NCI-H146 treated with DMSO at 0.1 percent for 48 hours (cell line): ENCODE results near the gene NDUFB8.

Source experiments
- DNase-seq: peaks from one replicate; lab custom pipeline; 2025; ENCODE audit not compliant: unreplicated experiment; lab: John Stamatoyannopoulos, UW

NDUFB8 gene

GRCh38 chr10:100537475-100537874 is 7.8 kb upstream of the NDUFB8 start:
- no peak for DNase-seq

- DNase-seq: peak; percentile 85
Observed at GRCh38 chr10:100535715-100536353, 6.2 kb upstream of the NDUFB8 start, which contains the start of gene HIF1AN. Gene HIF1AN (plus strand): TSS chr10:100535943. CDS start chr10:100535959, 16 bp downstream.

DNA sequence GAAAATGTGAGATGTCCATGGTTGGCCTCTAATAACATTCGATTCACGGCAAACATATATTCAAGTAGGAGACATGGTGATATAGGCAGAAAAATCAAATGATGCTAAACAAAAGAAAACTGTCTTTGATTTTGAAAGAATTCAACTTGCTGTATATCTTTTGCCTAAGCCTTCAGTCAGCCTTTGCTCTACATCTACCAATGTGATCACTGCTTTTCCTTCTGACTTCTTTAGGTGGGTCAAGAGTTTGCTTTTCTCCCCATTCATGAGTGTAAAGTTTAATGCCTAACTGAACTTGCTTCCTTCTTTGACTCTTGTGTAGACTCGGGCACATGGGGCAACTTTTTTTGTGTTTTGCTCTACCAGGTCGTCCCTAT is 5.7 kb upstream of the NDUFB8 start:
- DNase-seq: no peak

GRCh38 chr10:100534726-100535125 is 5.1 kb upstream of the NDUFB8 start:
- DNase-seq: no peak

DNA sequence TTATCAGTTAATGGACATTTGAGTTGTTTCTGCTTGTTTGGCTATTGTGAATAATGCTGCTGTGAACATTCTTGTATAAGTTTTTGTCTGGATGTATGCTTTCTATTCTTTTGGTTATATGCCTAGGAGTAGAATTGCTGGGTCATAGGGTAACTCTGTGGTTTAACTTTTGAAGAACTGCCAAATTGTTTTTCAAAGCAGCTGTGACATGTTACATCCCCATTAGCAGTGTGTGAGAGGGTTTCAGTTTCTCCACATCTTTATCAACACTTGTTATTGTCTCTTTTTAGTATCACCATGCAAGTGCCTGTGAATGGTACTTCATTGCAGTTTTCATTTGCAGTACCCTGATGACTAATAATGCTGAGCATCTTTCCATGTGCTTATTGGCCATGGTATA is 2.1 kb upstream of the NDUFB8 start:
- DNase-seq: no peak

GRCh38 chr10:100528921-100529474 is 673 bp downstream of the NDUFB8 start:
- DNase-seq: no peak

GRCh38 chr10:100528123-100528886 is 1.4 kb downstream of the NDUFB8 start:
- DNase-seq: no peak

DNA sequence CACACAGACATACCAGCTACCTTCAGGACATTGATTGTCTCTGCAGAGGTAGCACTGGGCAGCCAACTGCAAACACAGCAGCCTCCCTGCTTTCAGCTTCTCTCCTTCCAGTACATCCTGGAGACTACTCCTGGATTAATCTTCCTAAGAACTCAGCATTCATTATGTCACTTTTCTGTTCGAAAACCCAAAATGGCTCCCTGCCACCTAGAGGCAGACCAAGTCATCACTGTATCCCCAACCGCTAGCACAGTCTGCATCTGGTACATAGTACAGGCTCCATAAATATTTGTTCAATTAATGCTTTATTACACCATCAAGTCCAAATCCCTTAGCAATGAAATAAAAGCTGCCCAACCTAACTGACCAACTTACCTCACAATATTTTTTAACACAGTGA is 5.0 kb downstream of the NDUFB8 start:
- DNase-seq: no peak

DNA sequence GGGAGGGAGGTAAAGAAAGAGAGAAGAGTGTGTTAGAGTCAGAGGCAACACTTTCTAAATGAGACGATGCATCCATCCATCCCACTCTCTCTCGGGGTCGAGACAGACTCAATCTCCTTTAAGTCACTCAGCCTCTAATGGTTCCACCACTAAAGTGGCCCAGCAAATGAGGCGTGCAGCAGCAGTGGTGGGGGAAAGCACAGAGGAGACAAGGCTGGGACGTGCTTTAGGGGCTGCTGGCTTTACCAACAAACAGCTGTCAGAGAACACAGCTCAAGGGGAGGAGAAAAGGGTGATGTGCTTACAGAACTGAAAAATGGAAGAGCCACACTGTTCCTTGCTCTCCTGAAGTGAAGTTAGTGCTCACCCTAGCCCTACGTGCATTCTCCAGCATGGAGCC is 5.5 kb downstream of the NDUFB8 start:
- no peak for DNase-seq

GRCh38 chr10:100522945-100523344 is 6.7 kb downstream of the NDUFB8 start:
- DNase-seq: no peak

DNA sequence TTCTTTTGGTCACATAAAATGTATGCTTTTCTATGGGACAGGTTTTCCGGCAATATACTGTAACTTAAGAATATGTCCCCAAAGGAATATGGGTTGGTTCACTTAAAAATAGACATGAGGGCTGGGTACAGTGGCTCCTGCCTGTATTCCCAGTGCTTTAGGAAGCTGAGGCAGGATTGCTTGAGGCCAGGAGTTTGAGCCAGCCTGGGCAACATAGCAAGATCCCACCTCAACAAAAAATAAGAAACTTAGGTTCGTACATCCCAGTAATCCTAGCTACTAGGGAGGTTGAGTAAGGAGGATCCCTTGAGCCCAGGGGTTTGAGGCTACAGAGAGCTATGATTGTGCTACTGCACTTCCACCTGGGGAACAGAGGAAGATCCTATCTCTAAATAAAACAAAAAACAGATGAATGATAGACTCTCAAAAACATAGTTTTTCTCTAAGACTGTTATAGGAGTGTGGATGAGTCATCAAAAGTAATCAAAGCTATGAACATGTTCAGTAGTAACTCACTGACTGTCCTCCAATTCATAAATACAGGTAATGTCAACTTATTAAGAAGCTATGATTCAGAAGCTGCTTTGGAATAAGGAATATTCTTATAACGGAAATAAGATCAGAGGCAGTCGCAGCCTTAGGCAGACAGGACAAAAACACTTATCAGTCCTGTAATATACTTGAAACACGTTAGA is 7.4 kb downstream of the NDUFB8 start:
- DNase-seq: no peak

DNA sequence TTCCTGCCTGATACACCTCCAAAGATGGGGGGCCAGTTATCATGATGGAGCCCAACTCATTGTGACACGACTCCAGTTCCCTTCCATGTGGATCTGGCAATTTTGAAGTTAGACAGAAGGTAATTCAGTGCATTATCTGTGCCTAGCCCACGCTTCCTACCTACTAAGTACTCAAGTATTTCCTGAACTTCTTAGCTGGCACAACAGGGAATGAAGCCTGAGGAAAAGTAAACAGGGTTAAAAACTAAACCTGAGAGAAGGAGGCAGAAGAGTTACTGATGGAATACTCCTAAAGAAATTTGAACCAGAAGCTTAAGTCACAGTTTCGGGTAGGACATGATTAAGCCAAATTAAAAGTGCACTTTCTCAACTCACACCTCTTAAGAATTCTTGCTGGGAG is 8.9 kb downstream of the NDUFB8 start:
- no peak for DNase-seq

DNA sequence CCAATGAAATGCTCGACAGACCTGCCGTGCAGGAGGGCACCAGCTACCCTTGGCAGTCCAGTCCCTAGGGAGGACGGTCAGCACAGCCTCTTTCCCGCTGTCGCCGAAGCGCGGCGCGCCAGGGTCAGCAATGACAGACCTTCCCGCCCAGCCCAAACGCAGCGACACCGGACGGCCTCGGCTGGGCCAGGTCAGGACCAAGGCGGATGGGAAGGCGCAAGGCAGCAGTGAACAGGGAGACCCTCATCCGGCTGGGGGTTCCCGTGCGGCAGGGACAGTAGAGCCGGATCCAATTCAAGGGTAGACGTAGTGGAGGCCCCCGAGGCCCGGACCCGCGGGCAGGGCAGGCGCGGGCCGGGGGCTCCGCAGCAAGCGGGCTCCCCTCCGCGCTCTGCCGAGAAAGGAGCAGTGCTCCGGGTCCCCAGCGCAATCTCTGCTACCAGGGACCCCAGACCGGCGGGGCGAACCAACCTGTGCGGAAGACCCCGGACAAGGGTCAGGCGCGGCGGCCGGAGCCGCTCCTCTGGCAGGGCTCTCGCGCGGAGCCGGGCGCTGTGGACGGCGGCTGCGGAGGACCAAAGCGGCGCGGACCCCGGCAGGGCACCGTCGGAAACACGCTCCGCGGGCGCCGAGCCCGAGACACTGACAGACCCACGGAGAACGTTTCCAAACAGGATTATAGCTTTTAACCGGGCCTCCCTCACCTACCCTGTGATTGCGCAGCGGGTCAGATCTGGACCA is 10.2 kb downstream of the NDUFB8 start, which contains the start of gene SEC31B:
Gene SEC31B (minus strand): TSS at position 551 of the 741 bp plus-strand sequence. CDS start 2,909 bp downstream, outside the sequence.
- no peak for DNase-seq

- peak; percentile 13 for DNase-seq
Observed at GRCh38 chr10:100518761-100519241, 10.9 kb downstream of the NDUFB8 start.

- DNase-seq: peak; percentile 1
Observed at GRCh38 chr10:100516847-100517246, 12.8 kb downstream of the NDUFB8 start.

GRCh38 chr10:100515612-100516011 is 14.1 kb downstream of the NDUFB8 start:
- no peak for DNase-seq

DNA sequence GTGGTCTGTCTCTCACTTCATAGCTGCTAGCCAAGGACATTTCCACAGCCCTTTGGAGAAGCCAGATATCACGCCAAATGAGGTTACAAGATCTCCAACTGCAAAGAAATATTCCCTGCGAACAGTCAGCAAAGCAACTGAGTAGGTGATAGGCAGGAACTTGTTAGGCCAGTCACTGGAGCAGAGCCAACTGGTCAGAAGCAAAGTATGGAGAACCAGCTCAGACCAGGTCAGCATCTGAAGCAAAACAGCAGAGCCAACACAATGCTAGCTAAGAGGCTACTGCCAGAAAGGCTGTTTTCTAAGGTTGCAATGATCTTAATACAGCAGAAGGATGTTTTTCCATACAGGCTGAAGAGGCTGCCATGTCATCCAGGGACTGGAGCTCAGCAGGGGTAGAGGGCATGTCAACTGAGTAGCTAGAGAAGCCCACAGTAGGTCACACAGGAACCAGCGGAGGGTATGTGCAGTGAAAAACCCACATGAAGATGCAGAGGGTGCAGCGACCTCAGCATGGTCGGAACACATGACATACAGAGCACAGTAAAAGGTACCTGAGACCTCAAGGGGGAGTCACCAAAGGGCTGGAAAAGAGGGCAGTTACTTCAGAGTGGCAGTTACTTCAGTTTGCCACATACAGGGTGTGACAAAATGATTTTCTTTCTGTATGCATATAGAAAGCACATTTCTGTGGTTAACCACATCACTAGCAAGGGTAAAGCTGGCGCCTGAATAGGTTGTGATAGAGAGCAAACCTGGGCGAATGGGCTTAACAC is 18.9 kb downstream of the NDUFB8 start:
- no peak for DNase-seq

GRCh38 chr10:100509241-100509840 is 20.3 kb downstream of the NDUFB8 start:
- no peak for DNase-seq

- DNase-seq: peak; percentile 15
Observed at GRCh38 chr10:100508691-100509150, 20.9 kb downstream of the NDUFB8 start.
